ENCODE data around the gene SKIC2. TPM values are rescaled to one million over a fixed set of nuclear protein-coding genes. Genes with fewer than 3 reads are reported as not detected.

The SKIC2 gene
- total RNA-seq, 4 donors from 2014 or later = 47.1 to 83.1 (median 48.2) TPM

- peak overlapping the region in 2 of 4 donors; percentile 18 to 41 for H3K27ac ChIP-seq
- 73 to 78% methylated on average over 5 of the region's 5 CpGs for WGBS, 2 donors
- no peaks in the 10 kb centered on the region for H3K9me3 ChIP-seq
- peaks cover 0 to 38% (median 12%) of the 10 kb centered on the region in 4 donors for H3K4me1 ChIP-seq
- no peaks in the 10 kb centered on the region for H3K27me3 ChIP-seq
- TF ChIP-seq EP300 (IDR thresholded peaks at IDR 0.05) (no peak), POLR2A (IDR thresholded peaks at IDR 0.05) (no peak)
- TF ChIP-seq, protein P1, sequence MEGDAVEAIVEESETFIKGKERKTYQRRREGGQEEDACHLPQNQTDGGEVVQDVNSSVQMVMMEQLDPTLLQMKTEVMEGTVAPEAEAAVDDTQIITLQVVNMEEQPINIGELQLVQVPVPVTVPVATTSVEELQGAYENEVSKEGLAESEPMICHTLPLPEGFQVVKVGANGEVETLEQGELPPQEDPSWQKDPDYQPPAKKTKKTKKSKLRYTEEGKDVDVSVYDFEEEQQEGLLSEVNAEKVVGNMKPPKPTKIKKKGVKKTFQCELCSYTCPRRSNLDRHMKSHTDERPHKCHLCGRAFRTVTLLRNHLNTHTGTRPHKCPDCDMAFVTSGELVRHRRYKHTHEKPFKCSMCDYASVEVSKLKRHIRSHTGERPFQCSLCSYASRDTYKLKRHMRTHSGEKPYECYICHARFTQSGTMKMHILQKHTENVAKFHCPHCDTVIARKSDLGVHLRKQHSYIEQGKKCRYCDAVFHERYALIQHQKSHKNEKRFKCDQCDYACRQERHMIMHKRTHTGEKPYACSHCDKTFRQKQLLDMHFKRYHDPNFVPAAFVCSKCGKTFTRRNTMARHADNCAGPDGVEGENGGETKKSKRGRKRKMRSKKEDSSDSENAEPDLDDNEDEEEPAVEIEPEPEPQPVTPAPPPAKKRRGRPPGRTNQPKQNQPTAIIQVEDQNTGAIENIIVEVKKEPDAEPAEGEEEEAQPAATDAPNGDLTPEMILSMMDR (IDR thresholded peaks at IDR 0.05) = no peak
- peaks cover 0 to 27% (median 7%) of the 10 kb centered on the region in 3 donors for H3K36me3 ChIP-seq
- DNase-seq (ENCODE audit: low spot score in 2 of 2) = no peak
- no peak overlapping the region for H3K4me3 ChIP-seq
Measured at GRCh38 chr6:31948306-31948705, 10.7 kb upstream of the SKIC2 start.

- no peak for DNase-seq (ENCODE audit: low spot score in 2 of 2)
- Histone ChIP-seq H3K36me3 (peaks cover 0 to 33% (median 7%) of the 10 kb centered on the region in 3 donors), H3K4me1 (peaks cover 0 to 38% (median 12%) of the 10 kb centered on the region in 4 donors), H3K27ac (peak overlapping the region in 2 of 4 donors; percentile 23 to 41), H3K9me3 (no peaks in the 10 kb centered on the region), H3K27me3 (no peaks in the 10 kb centered on the region), H3K4me3 (no peak overlapping the region)
- TF ChIP-seq POLR2A (IDR thresholded peaks at IDR 0.05) = no peak
- TF ChIP-seq EP300 (IDR thresholded peaks at IDR 0.05) = no peak
- TF ChIP-seq, protein P1 (IDR thresholded peaks at IDR 0.05) = no peak
- WGBS, 2 donors = 88 to 93% methylated on average over 6 of the region's 6 CpGs
Measured at GRCh38 chr6:31948753-31949413, 10.1 kb upstream of the SKIC2 start.

GRCh38 chr6:31949926-31950548, 8.9 kb upstream of the SKIC2 start:
- Histone ChIP-seq H3K4me3 (no peak overlapping the region), H3K9me3 (no peaks in the 10 kb centered on the region), H3K4me1 (peaks cover 0 to 33% (median 9%) of the 10 kb centered on the region in 4 donors), H3K27ac (no peak overlapping the region), H3K36me3 (peaks cover 3 to 44% (median 17%) of the 10 kb centered on the region in 3 donors), H3K27me3 (no peaks in the 10 kb centered on the region)
- WGBS, 2 donors = 79 to 81% methylated on average over 7 of the region's 7 CpGs
- TF ChIP-seq POLR2A (IDR thresholded peaks at IDR 0.05) (no peak), EP300 (IDR thresholded peaks at IDR 0.05) (no peak)
- TF ChIP-seq, protein P1 (IDR thresholded peaks at IDR 0.05) = no peak
- DNase-seq (ENCODE audit: low spot score in 2 of 2) = no peak

DNA sequence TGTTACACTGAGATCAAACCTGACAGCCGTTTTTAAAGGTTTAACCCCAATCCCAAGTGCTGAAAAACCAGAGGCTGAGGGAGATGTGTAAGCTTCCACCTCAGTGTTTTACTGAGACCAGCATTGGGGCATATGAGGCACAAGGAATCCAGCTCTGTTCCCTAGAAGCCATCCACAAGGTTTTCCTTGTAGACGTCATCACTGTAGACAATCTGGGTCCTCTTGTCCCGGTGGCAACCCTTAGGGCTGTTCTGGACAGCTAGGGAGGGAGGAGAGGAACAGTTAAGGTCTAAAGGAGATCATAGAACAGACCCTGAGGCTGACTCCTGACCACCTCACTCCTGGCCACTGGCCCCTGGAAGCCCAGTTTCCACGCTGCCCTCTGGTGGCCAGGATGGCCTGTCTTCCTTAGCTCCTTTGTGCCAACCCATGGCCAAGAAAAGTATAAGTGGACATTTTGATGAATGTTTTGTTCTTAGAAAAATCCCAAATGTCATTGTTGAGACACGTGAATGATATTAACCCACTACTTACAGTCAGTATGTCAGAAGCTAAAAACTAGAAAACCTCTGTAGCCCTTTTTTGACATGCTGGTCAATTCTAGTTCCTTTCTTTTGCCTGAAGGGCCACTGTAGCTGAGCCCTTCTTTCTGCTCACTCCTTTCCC, 6.7 kb upstream of the SKIC2 start:
- WGBS, 2 donors = 37 to 44% methylated on average over 5 of the region's 5 CpGs
- H3K36me3 ChIP-seq = peaks cover 7 to 66% (median 21%) of the 10 kb centered on the region in 3 donors
- H3K4me1 ChIP-seq = peaks cover 0 to 17% (median under 1%) of the 10 kb centered on the region in 4 donors
- H3K27me3 ChIP-seq = no peaks in the 10 kb centered on the region
- H3K27ac ChIP-seq = peak overlapping the region in 2 of 4 donors; percentile 26 to 65
- no peaks in the 10 kb centered on the region for H3K9me3 ChIP-seq
- peak; percentile 37 to 58 for DNase-seq (ENCODE audit: low spot score in 2 of 2)
- H3K4me3 ChIP-seq = no peak overlapping the region
- TF ChIP-seq EP300 (IDR thresholded peaks at IDR 0.05) (peak in 1 of 2 donors; percentile 16), POLR2A (IDR thresholded peaks at IDR 0.05) (no peak)
- TF ChIP-seq, protein P1 (IDR thresholded peaks at IDR 0.05) = peak; percentile 55 to 71 (median 67)

Measured in tibial nerve (tissue), 4 donors.